ENCODE measurements around the gene GPC5.

The GPC5 gene

DNA sequence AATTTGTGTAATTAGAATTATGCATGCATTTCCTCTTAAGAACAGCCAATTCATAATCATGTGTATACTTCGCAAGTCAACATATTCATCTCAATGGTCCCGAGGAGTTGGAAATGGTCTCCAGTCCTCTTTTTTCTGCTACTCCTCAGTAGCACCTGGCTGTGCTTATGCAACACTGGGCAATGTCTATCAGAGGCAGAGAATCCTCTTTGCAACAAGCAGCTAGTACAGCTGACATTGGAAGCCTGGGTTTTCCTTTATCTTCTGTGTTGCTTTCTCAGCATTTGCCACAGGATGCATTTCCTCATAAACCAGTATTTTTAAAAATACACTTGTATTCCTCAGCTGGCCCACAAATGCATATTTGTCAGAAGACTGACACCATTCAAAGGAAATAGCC, 1422.9 kb downstream of the GPC5 start:
- Histone ChIP-seq H3K79me2 (ENCODE audit: control insufficient read depth, insufficient read depth, low read length, unreplicated experiment) (no peaks in the 10 kb centered on the region), H3K4me3 (ENCODE audit: low read depth, low read length) (no peak overlapping the region), H2AFZ (ENCODE audit: low read length, unreplicated experiment) (no peak overlapping the region), H3K36me3 (ENCODE audit: insufficient read depth, low read length) (no peaks in the 10 kb centered on the region), H3K27ac (ENCODE audit: low read depth, low read length) (no peak overlapping the region), H3K4me1 (ENCODE audit: control insufficient read depth, insufficient read depth, low read length, unreplicated experiment) (no peaks in the 10 kb centered on the region), H3K27me3 (ENCODE audit: insufficient read depth, low read length) (no peaks in the 10 kb centered on the region)

DNA sequence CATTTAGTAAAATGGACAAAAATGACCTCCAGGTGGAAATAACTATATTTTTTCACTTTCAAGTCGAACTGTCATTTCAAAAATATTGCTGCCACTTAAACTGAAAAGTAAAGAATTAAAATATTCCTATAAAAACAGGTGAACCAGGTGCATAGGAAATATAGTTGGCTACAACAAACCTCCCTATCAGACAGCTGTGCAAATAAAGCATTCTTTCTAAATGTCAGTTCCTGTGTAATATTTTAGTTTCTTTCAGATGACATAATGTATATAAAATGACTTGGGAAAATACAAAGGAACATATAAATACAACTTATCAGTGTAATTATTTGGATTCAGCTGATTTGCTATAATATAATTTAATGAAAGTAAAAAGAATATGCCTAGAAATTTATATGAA, 1424.6 kb downstream of the GPC5 start:
- Histone ChIP-seq H3K79me2 (ENCODE audit: control insufficient read depth, insufficient read depth, low read length, unreplicated experiment) (no peaks in the 10 kb centered on the region), H3K4me1 (ENCODE audit: control insufficient read depth, insufficient read depth, low read length, unreplicated experiment) (no peaks in the 10 kb centered on the region), H3K27ac (ENCODE audit: low read depth, low read length) (no peak overlapping the region), H3K36me3 (ENCODE audit: insufficient read depth, low read length) (no peaks in the 10 kb centered on the region), H3K4me3 (ENCODE audit: low read depth, low read length) (no peak overlapping the region), H3K27me3 (ENCODE audit: insufficient read depth, low read length) (no peaks in the 10 kb centered on the region), H2AFZ (ENCODE audit: low read length, unreplicated experiment) (no peak overlapping the region)

DNA sequence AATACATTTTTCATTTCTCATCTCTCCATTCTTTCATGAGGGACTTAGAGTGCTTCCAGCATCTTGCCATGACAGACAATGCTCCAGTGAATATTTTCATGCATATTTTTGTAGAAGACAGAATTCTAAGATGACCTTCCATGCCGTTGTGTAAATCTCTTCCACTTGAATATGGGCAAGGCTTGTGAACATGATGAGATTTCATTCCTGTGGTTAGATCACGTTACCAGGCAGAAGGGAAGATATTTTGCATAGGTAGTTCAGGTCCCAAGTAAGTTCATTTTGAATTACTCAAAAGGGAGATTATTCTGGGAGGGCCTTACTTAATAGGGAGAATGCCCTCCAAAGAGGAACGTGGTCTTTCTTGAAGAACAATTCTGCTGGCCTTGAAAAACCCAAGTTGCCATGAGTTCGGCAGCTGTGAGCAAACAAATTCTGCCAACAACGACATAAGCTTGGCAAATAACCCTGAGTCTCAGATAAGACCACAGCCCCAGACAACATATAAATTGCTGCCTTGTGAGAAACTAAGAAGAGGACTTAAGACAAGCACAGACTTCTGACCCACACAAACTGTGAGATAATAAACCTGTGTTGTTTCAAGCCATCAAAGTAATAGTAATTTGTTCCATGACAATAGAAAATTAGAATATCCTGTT, 1427.6 kb downstream of the GPC5 start:
- Histone ChIP-seq H3K36me3 (ENCODE audit: insufficient read depth, low read length) (no peaks in the 10 kb centered on the region), H3K27me3 (ENCODE audit: insufficient read depth, low read length) (no peaks in the 10 kb centered on the region), H3K79me2 (ENCODE audit: control insufficient read depth, insufficient read depth, low read length, unreplicated experiment) (no peaks in the 10 kb centered on the region), H3K4me3 (ENCODE audit: low read depth, low read length) (no peak overlapping the region), H3K4me1 (ENCODE audit: control insufficient read depth, insufficient read depth, low read length, unreplicated experiment) (no peaks in the 10 kb centered on the region), H3K27ac (ENCODE audit: low read depth, low read length) (no peak overlapping the region), H2AFZ (ENCODE audit: low read length, unreplicated experiment) (no peak overlapping the region)

DNA sequence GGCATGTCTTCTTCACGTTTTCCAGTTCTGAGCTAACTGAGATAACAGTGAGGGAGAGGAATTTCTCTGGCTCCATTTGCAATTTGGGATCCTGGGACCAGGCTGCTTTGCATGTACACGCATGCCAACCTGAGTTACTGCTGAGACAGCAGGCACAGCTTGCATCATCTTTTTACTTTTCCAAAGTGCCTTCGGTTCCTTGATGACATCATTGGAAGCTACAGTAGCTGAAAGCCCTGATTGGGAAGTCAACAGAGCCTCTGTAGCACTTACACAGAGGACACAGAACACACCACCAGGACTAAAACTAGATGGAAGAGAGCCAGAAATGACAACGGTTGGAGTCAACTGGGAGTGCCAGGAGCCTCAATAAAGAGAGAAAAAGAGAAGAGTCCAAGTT, 1429.1 kb downstream of the GPC5 start:
- H3K4me3 ChIP-seq (ENCODE audit: low read depth, low read length): no peak overlapping the region
- no peak overlapping the region for H2AFZ ChIP-seq (ENCODE audit: low read length, unreplicated experiment)
- H3K36me3 ChIP-seq (ENCODE audit: insufficient read depth, low read length): no peaks in the 10 kb centered on the region
- H3K27me3 ChIP-seq (ENCODE audit: insufficient read depth, low read length): no peaks in the 10 kb centered on the region
- no peaks in the 10 kb centered on the region for H3K79me2 ChIP-seq (ENCODE audit: control insufficient read depth, insufficient read depth, low read length, unreplicated experiment)
- no peak overlapping the region for H3K27ac ChIP-seq (ENCODE audit: low read depth, low read length)
- H3K4me1 ChIP-seq (ENCODE audit: control insufficient read depth, insufficient read depth, low read length, unreplicated experiment): no peaks in the 10 kb centered on the region

GRCh38 chr13:92829930-92830329, 1431.5 kb downstream of the GPC5 start:
- Histone ChIP-seq H3K4me1 (ENCODE audit: control insufficient read depth, insufficient read depth, low read length, unreplicated experiment) (no peaks in the 10 kb centered on the region), H3K79me2 (ENCODE audit: control insufficient read depth, insufficient read depth, low read length, unreplicated experiment) (no peaks in the 10 kb centered on the region), H3K36me3 (ENCODE audit: insufficient read depth, low read length) (no peaks in the 10 kb centered on the region), H3K4me3 (ENCODE audit: low read depth, low read length) (no peak overlapping the region), H3K27ac (ENCODE audit: low read depth, low read length) (no peak overlapping the region), H3K27me3 (ENCODE audit: insufficient read depth, low read length) (no peaks in the 10 kb centered on the region), H2AFZ (ENCODE audit: low read length, unreplicated experiment) (no peak overlapping the region)

GRCh38 chr13:92830821-92831220, 1432.4 kb downstream of the GPC5 start:
- no peak overlapping the region for H3K4me3 ChIP-seq (ENCODE audit: low read depth, low read length)
- H3K4me1 ChIP-seq (ENCODE audit: control insufficient read depth, insufficient read depth, low read length, unreplicated experiment): no peaks in the 10 kb centered on the region
- no peaks in the 10 kb centered on the region for H3K79me2 ChIP-seq (ENCODE audit: control insufficient read depth, insufficient read depth, low read length, unreplicated experiment)
- no peak overlapping the region for H2AFZ ChIP-seq (ENCODE audit: low read length, unreplicated experiment)
- H3K36me3 ChIP-seq (ENCODE audit: insufficient read depth, low read length): no peaks in the 10 kb centered on the region
- no peaks in the 10 kb centered on the region for H3K27me3 ChIP-seq (ENCODE audit: insufficient read depth, low read length)
- H3K27ac ChIP-seq (ENCODE audit: low read depth, low read length): no peak overlapping the region

DNA sequence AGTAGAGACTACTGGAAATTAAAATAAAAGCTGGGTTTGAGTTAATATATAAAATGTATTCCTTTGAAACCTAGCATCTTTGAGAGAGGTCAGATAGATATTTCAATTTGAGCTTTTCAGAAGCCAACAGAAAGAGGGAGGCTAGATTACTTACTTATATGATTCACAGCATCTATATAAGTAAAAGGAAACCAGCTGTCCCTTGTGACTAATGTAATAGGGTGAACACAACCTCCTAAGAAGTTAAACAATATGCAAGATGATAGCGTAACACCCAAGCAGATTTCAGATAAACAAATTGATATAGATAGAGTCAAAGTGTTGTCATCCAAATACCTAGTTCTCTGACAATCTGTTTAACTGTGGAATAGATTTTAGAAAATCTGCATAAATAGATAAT, 1434.7 kb downstream of the GPC5 start:
- H3K27ac ChIP-seq (ENCODE audit: low read depth, low read length): no peak overlapping the region
- no peaks in the 10 kb centered on the region for H3K4me1 ChIP-seq (ENCODE audit: control insufficient read depth, insufficient read depth, low read length, unreplicated experiment)
- H2AFZ ChIP-seq (ENCODE audit: low read length, unreplicated experiment): no peak overlapping the region
- no peaks in the 10 kb centered on the region for H3K79me2 ChIP-seq (ENCODE audit: control insufficient read depth, insufficient read depth, low read length, unreplicated experiment)
- no peak overlapping the region for H3K4me3 ChIP-seq (ENCODE audit: low read depth, low read length)
- no peaks in the 10 kb centered on the region for H3K36me3 ChIP-seq (ENCODE audit: insufficient read depth, low read length)
- H3K27me3 ChIP-seq (ENCODE audit: insufficient read depth, low read length): no peaks in the 10 kb centered on the region

DNA sequence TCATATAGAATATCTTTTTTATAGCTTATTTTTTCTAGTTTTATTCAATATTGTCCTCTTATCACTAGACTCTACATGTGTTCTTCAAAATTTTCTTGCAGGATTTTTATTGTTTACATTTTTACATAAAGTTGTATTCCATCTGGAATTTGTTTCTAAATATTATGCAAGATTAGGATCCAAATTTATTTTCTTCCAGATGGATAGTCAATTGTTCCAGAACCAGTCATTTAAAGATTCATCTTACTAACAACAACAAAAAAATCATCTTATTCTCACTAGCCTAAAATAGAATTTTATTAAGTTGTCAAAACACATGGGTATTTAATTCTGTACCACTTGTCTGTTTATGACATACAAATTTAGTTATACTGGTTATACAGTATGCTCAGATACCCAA, 1437.8 kb downstream of the GPC5 start:
- no peak overlapping the region for H3K27ac ChIP-seq (ENCODE audit: low read depth, low read length)
- H2AFZ ChIP-seq (ENCODE audit: low read length, unreplicated experiment): no peak overlapping the region
- peaks cover 9% of the 10 kb centered on the region for H3K4me1 ChIP-seq (ENCODE audit: control insufficient read depth, insufficient read depth, low read length, unreplicated experiment)
- H3K36me3 ChIP-seq (ENCODE audit: insufficient read depth, low read length): no peaks in the 10 kb centered on the region
- H3K27me3 ChIP-seq (ENCODE audit: insufficient read depth, low read length): no peaks in the 10 kb centered on the region
- no peak overlapping the region for H3K4me3 ChIP-seq (ENCODE audit: low read depth, low read length)
- H3K79me2 ChIP-seq (ENCODE audit: control insufficient read depth, insufficient read depth, low read length, unreplicated experiment): no peaks in the 10 kb centered on the region

- no peaks in the 10 kb centered on the region for H3K36me3 ChIP-seq (ENCODE audit: insufficient read depth, low read length)
- peak overlapping the region; percentile 85 for H3K27ac ChIP-seq (ENCODE audit: low read depth, low read length)
- H3K4me1 ChIP-seq (ENCODE audit: control insufficient read depth, insufficient read depth, low read length, unreplicated experiment): peaks cover 33% of the 10 kb centered on the region
- H3K27me3 ChIP-seq (ENCODE audit: insufficient read depth, low read length): no peaks in the 10 kb centered on the region
- H3K79me2 ChIP-seq (ENCODE audit: control insufficient read depth, insufficient read depth, low read length, unreplicated experiment): no peaks in the 10 kb centered on the region
- H2AFZ ChIP-seq (ENCODE audit: low read length, unreplicated experiment): peak overlapping the region; percentile 48
- no peak overlapping the region for H3K4me3 ChIP-seq (ENCODE audit: low read depth, low read length)
Measured at GRCh38 chr13:92838786-92839185, 1440.4 kb downstream of the GPC5 start.

DNA sequence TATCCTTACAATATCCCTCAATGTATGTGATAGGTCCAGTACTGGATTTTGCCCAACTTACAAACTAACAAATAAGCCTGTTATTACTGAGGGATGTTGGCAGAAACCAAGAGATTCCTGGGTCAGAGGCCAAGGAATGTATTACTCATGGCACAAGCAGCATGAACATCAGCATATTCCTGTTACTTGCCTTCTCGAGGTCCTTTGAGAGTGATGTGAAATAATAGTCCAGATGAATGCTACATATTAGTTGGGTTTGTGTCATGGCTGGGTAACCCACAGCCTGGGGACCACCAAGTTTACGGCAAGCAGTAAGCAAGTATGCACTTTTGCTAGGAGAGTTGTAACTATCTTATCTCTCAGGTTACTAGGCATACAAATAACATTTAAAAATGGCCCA, 1443.7 kb downstream of the GPC5 start:
- Histone ChIP-seq H3K27me3 (ENCODE audit: insufficient read depth, low read length) (no peaks in the 10 kb centered on the region), H3K27ac (ENCODE audit: low read depth, low read length) (peak overlapping the region; percentile 84), H3K79me2 (ENCODE audit: control insufficient read depth, insufficient read depth, low read length, unreplicated experiment) (no peaks in the 10 kb centered on the region), H3K36me3 (ENCODE audit: insufficient read depth, low read length) (no peaks in the 10 kb centered on the region), H3K4me3 (ENCODE audit: low read depth, low read length) (peak overlapping the region; percentile 10; the same call in 1 of the 2 replicates), H3K4me1 (ENCODE audit: control insufficient read depth, insufficient read depth, low read length, unreplicated experiment) (peaks cover 37% of the 10 kb centered on the region), H2AFZ (ENCODE audit: low read length, unreplicated experiment) (peak overlapping the region; percentile 5)

- H3K27me3 ChIP-seq (ENCODE audit: insufficient read depth, low read length): no peaks in the 10 kb centered on the region
- H3K27ac ChIP-seq (ENCODE audit: low read depth, low read length): peak overlapping the region; percentile 84
- H3K4me3 ChIP-seq (ENCODE audit: low read depth, low read length): no peak overlapping the region
- no peak overlapping the region for H2AFZ ChIP-seq (ENCODE audit: low read length, unreplicated experiment)
- peaks cover 35% of the 10 kb centered on the region for H3K4me1 ChIP-seq (ENCODE audit: control insufficient read depth, insufficient read depth, low read length, unreplicated experiment)
- H3K36me3 ChIP-seq (ENCODE audit: insufficient read depth, low read length): no peaks in the 10 kb centered on the region
- H3K79me2 ChIP-seq (ENCODE audit: control insufficient read depth, insufficient read depth, low read length, unreplicated experiment): no peaks in the 10 kb centered on the region
Measured at GRCh38 chr13:92843549-92843948, 1445.1 kb downstream of the GPC5 start.

Measured in ACC112 (cell line).